ENCODE data around the gene LATS1. TPM values are rescaled to one million over a fixed set of nuclear protein-coding genes. Genes with fewer than 3 reads are reported as not detected.

Gene LATS1
- total RNA-seq, 1 experiment from 2014 or later: 39.6 TPM

- Histone ChIP-seq H3K4me1 (ENCODE audit: insufficient read depth, low read length, poor library complexity, severe bottlenecking) (no peaks in the 10 kb centered on the region), H3K27me3 (replicated peaks; ENCODE audit: insufficient read depth, low read depth, low read length, poor library complexity) (no peaks in the 10 kb centered on the region), H3K36me3 (ENCODE audit: insufficient read depth, low read length, poor library complexity, severe bottlenecking) (peaks cover 8% of the 10 kb centered on the region), H3K27ac (ENCODE audit: low read depth, low read length, poor library complexity, severe bottlenecking) (no peak overlapping the region), H3K9me3 (ENCODE audit: low read depth, low read length, poor library complexity, severe bottlenecking) (no peaks in the 10 kb centered on the region), H3K4me3 (ENCODE audit: low read depth, low read length, poor library complexity, severe bottlenecking) (no peak overlapping the region)
- no peak for DNase-seq (ENCODE audit: low spot score)
- no peak for TF ChIP-seq CTCF (conservative IDR thresholded peaks at IDR 0.05; ENCODE audit: low read depth, low read length)
- no peak for TF ChIP-seq EZH2 (IDR thresholded peaks at IDR 0.05; ENCODE audit: borderline replicate concordance, low read depth, low read length, poor library complexity, severe bottlenecking)
- POLR2A ChIA-PET (ENCODE audit: low non-redundant PET): no interaction called here
- BruUV-seq (replicated peaks): no TSS peak
- intact Hi-C loops (cut with micrococcal nuclease; ENCODE audit: unreplicated experiment): no loop called here
- CTCF ChIA-PET: no interaction called here
These were observed 90.2 kb downstream of the LATS1 start for GRCh38 chr6:149627672-149628071.

GRCh38 chr6:149615805-149616204, 102.1 kb downstream of the LATS1 start:
- Histone ChIP-seq H3K27me3 (replicated peaks; ENCODE audit: insufficient read depth, low read depth, low read length, poor library complexity) (no peaks in the 10 kb centered on the region), H3K36me3 (ENCODE audit: insufficient read depth, low read length, poor library complexity, severe bottlenecking) (peaks cover 3% of the 10 kb centered on the region), H3K9me3 (ENCODE audit: low read depth, low read length, poor library complexity, severe bottlenecking) (no peaks in the 10 kb centered on the region), H3K4me3 (ENCODE audit: low read depth, low read length, poor library complexity, severe bottlenecking) (no peak overlapping the region), H3K4me1 (ENCODE audit: insufficient read depth, low read length, poor library complexity, severe bottlenecking) (no peaks in the 10 kb centered on the region), H3K27ac (ENCODE audit: low read depth, low read length, poor library complexity, severe bottlenecking) (no peak overlapping the region)
- CTCF ChIA-PET: no interaction called here
- intact Hi-C loops (cut with micrococcal nuclease; ENCODE audit: unreplicated experiment): no loop called here
- TF ChIP-seq CTCF (conservative IDR thresholded peaks at IDR 0.05; ENCODE audit: low read depth, low read length): no peak
- no peak for TF ChIP-seq EZH2 (IDR thresholded peaks at IDR 0.05; ENCODE audit: borderline replicate concordance, low read depth, low read length, poor library complexity, severe bottlenecking)
- BruUV-seq (replicated peaks): no TSS peak
- DNase-seq (ENCODE audit: low spot score): no peak
- POLR2A ChIA-PET (ENCODE audit: low non-redundant PET): no interaction called here

- no peak overlapping the region for H3K27ac ChIP-seq (ENCODE audit: low read depth, low read length, poor library complexity, severe bottlenecking)
- no peaks in the 10 kb centered on the region for H3K9me3 ChIP-seq (ENCODE audit: low read depth, low read length, poor library complexity, severe bottlenecking)
- intact Hi-C loops (cut with micrococcal nuclease; ENCODE audit: unreplicated experiment): no loop called here
- DNase-seq (ENCODE audit: low spot score): no peak
- ChIA-PET POLR2A (ENCODE audit: low non-redundant PET) (no interaction called here), CTCF (no interaction called here)
- BruUV-seq (replicated peaks): no TSS peak
- TF ChIP-seq CTCF (conservative IDR thresholded peaks at IDR 0.05; ENCODE audit: low read depth, low read length) (no peak), EZH2 (IDR thresholded peaks at IDR 0.05; ENCODE audit: borderline replicate concordance, low read depth, low read length, poor library complexity, severe bottlenecking) (no peak)
- no peaks in the 10 kb centered on the region for H3K36me3 ChIP-seq (ENCODE audit: insufficient read depth, low read length, poor library complexity, severe bottlenecking)
- no peaks in the 10 kb centered on the region for H3K27me3 ChIP-seq (replicated peaks; ENCODE audit: insufficient read depth, low read depth, low read length, poor library complexity)
- H3K4me3 ChIP-seq (ENCODE audit: low read depth, low read length, poor library complexity, severe bottlenecking): no peak overlapping the region
- H3K4me1 ChIP-seq (ENCODE audit: insufficient read depth, low read length, poor library complexity, severe bottlenecking): no peaks in the 10 kb centered on the region
These were observed 103.6 kb downstream of the LATS1 start for GRCh38 chr6:149614337-149614736.

All from A673 (cell line).